ENCODE data around the gene TRIM42.

GRCh38 chr3:140686948-140687347, 9.1 kb downstream of the TRIM42 start:
- TF ChIP-seq CTCF (conservative IDR thresholded peaks at IDR 0.05; ENCODE audit: low read length) (no peak), EZH2phosphoT487 (IDR thresholded peaks at IDR 0.05; ENCODE audit: borderline replicate concordance, low read depth, low read length) (no peak)

Measured in OCI-LY7 (cell line).